ENCODE data around the gene TSEN54. TPM values are rescaled to one million over a fixed set of nuclear protein-coding genes. Genes with fewer than 3 reads are reported as not detected.

The TSEN54 gene
- total RNA-seq, 2 experiments from 2014 or later, result 73.3 to 78.7 TPM

DNA sequence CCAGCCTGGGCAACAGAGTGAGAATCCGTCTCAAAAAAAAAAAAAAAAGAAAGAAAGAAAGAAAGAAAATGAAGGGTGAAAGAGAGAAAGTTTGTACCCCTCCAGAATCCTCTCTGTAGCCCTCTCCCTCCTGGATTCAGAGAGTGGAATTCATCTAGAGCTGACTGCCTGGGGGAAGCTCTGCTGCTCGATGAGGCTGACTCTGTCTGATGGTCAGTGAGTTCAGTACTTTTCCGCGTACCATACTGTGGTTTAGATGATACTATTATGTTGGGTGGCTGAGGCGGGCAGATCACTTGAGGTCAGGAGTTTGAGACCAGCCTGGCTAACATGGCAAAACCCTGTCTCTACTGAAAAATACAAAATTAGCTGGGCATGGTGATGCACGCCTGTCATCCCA is 45.1 kb upstream of the TSEN54 start:
- Mint-ChIP-seq H3K4me3 (no peak overlapping the region), H3K27ac (no peak overlapping the region), H3K4me1 (ENCODE audit: low read depth) (no peaks in the 10 kb centered on the region), H3K27me3 (no peaks in the 10 kb centered on the region), H3K9me3 (no peaks in the 10 kb centered on the region), H3K36me3 (ENCODE audit: low read depth) (peaks cover 32% of the 10 kb centered on the region)
- Histone ChIP-seq H3K4me1 (ENCODE audit: insufficient read depth, low read length) (no peaks in the 10 kb centered on the region), H3K36me3 (ENCODE audit: insufficient read depth, low read length) (peaks cover 23% of the 10 kb centered on the region), H3K4me3 (ENCODE audit: low read length) (no peak overlapping the region), H3K9me3 (ENCODE audit: control insufficient read depth in 1 of 2, insufficient read depth in 1 of 2, low read length in 2 of 2) (no peaks in the 10 kb centered on the region), H3K27ac (ENCODE audit: low read depth in 1 of 2, low read length in 2 of 2) (no peak overlapping the region), H3K27me3 (ENCODE audit: control insufficient read depth in 1 of 2, insufficient read depth in 2 of 2, low read length in 2 of 2) (no peaks in the 10 kb centered on the region)
- TF ChIP-seq, protein P1, sequence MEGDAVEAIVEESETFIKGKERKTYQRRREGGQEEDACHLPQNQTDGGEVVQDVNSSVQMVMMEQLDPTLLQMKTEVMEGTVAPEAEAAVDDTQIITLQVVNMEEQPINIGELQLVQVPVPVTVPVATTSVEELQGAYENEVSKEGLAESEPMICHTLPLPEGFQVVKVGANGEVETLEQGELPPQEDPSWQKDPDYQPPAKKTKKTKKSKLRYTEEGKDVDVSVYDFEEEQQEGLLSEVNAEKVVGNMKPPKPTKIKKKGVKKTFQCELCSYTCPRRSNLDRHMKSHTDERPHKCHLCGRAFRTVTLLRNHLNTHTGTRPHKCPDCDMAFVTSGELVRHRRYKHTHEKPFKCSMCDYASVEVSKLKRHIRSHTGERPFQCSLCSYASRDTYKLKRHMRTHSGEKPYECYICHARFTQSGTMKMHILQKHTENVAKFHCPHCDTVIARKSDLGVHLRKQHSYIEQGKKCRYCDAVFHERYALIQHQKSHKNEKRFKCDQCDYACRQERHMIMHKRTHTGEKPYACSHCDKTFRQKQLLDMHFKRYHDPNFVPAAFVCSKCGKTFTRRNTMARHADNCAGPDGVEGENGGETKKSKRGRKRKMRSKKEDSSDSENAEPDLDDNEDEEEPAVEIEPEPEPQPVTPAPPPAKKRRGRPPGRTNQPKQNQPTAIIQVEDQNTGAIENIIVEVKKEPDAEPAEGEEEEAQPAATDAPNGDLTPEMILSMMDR (IDR thresholded peaks at IDR 0.05), result no peak
- intact Hi-C loops (cut with DNase I, micrococcal nuclease), result no loop called here
- ATAC-seq (ENCODE audit: poor library complexity), result no peak
- ChIA-PET POLR2A (no interaction called here), CTCF (interaction anchor here (0.7 kb wide), 1 partner anchor 16 kb away, joined by 3 read pairs; no protein-coding TSS in a partner anchor)
- no peak for DNase-seq

DNA sequence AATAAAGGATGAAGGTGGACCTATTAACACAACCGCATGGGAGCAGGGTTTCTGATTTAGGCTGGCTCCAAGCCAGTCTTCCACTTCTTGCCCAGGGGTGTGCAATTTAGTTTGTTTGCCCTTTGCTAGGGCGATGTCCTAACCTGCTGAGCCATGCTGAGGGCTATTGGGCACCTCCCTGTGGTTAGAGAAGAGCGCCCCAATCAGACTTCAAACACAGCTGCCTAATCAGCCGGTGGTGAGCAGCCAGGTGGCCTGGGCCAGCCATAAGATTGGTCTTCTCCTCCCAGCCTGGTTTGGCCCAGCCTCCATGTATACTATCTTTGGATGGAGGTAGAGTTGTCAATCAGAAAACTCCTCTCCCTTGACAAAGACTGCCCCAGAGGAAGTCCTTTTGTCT is 44.2 kb upstream of the TSEN54 start:
- no peak for ATAC-seq (ENCODE audit: poor library complexity)
- ChIA-PET POLR2A (interaction anchor here (1.2 kb wide), 1 partner anchor 16 kb away, joined by 5 read pairs; the partner anchor contains the start of gene TMEM94), CTCF (no interaction called here)
- TF ChIP-seq, protein P1 (IDR thresholded peaks at IDR 0.05), result no peak
- Histone ChIP-seq H3K9me3 (ENCODE audit: control insufficient read depth in 1 of 2, insufficient read depth in 1 of 2, low read length in 2 of 2) (no peaks in the 10 kb centered on the region), H3K4me3 (ENCODE audit: low read length) (no peak overlapping the region), H3K36me3 (ENCODE audit: insufficient read depth, low read length) (peaks cover 31% of the 10 kb centered on the region), H3K27ac (ENCODE audit: low read depth in 1 of 2, low read length in 2 of 2) (no peak overlapping the region), H3K4me1 (ENCODE audit: insufficient read depth, low read length) (no peaks in the 10 kb centered on the region), H3K27me3 (ENCODE audit: control insufficient read depth in 1 of 2, insufficient read depth in 2 of 2, low read length in 2 of 2) (no peaks in the 10 kb centered on the region)
- H3K4me1 Mint-ChIP-seq (ENCODE audit: low read depth), result no peaks in the 10 kb centered on the region
- H3K27ac Mint-ChIP-seq, result no peak overlapping the region
- H3K27me3 Mint-ChIP-seq, result no peaks in the 10 kb centered on the region
- intact Hi-C loops (cut with DNase I, micrococcal nuclease), result no loop called here
- H3K36me3 Mint-ChIP-seq (ENCODE audit: low read depth), result peaks cover 40% of the 10 kb centered on the region
- no peak for DNase-seq
- H3K9me3 Mint-ChIP-seq, result no peaks in the 10 kb centered on the region
- no peak overlapping the region for H3K4me3 Mint-ChIP-seq

DNA sequence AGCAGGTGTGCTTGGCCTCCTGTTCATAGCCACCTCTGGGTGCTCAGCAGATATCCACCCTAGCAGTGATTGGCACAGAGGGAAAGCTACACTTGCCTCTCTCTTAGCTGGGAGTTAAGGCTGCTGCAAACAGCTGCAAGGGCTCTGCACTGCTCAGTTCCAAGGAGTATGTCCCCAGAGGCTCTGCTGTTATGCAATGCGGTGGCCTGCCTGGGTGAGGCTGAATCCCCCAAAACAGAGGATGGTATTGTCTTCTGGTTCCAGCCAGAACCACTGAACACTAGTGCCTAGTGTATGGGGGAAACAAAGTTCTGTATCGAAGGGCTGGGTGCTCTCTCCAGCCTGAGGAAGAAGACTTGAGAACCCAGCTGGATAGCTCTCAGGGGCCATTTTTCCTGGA is 43.1 kb upstream of the TSEN54 start:
- ATAC-seq (ENCODE audit: poor library complexity) (no peak), DNase-seq (no peak)
- POLR2A ChIA-PET, result interaction anchor here (1.2 kb wide), 1 partner anchor 17 kb away, joined by 5 read pairs; the partner anchor contains the start of gene TMEM94
- Mint-ChIP-seq H3K36me3 (ENCODE audit: low read depth) (peaks cover 45% of the 10 kb centered on the region), H3K27me3 (no peaks in the 10 kb centered on the region), H3K4me1 (ENCODE audit: low read depth) (no peaks in the 10 kb centered on the region), H3K9me3 (no peaks in the 10 kb centered on the region), H3K27ac (no peak overlapping the region), H3K4me3 (no peak overlapping the region)
- H3K9me3 ChIP-seq (ENCODE audit: control insufficient read depth in 1 of 2, insufficient read depth in 1 of 2, low read length in 2 of 2), result no peaks in the 10 kb centered on the region
- CTCF ChIA-PET, result no interaction called here
- no peak overlapping the region for H3K4me3 ChIP-seq (ENCODE audit: low read length)
- H3K36me3 ChIP-seq (ENCODE audit: insufficient read depth, low read length), result peaks cover 31% of the 10 kb centered on the region
- H3K27ac ChIP-seq (ENCODE audit: low read depth in 1 of 2, low read length in 2 of 2), result no peak overlapping the region
- TF ChIP-seq, protein P1 (IDR thresholded peaks at IDR 0.05), result no peak
- no peaks in the 10 kb centered on the region for H3K27me3 ChIP-seq (ENCODE audit: control insufficient read depth in 1 of 2, insufficient read depth in 2 of 2, low read length in 2 of 2)
- intact Hi-C loops (cut with DNase I, micrococcal nuclease), result no loop called here
- H3K4me1 ChIP-seq (ENCODE audit: insufficient read depth, low read length), result no peaks in the 10 kb centered on the region

Data from CD4-positive, alpha-beta T cell (primary cell).